Natural killer cell (primary cell): Measurements from ENCODE around the gene ACADSB. TPM values are rescaled to one million over a fixed set of nuclear protein-coding genes. Genes with fewer than 3 reads are reported as not detected.

Experiments
- ATAC-seq, 3 donors: fragments of 150-1000 bp in 2 of 3; fragments of 200-7000 bp in 1 of 3; cut with Tn5 transposase; 1 replicate in 1 of 3; 2 replicates in 2 of 3; pipeline ENCODE4 v1.10.0; 2021; ENCODE audit warnings: mild to moderate bottlenecking in 2 of 3, moderate library complexity in 2 of 3
- DNase-seq, 2 donors: peaks; one replicate each; pipeline versions ENCODE4 v3.0.0 to v3.0.0-alpha.2; 2013 to 2021; ENCODE audit warnings: mixed read lengths in 1 of 2
- H3K27ac ChIP-seq: one replicate; pipeline ENCODE4 v1.5.1; 2013; ENCODE audit warnings: mild to moderate bottlenecking, low read length
- H3K27me3 ChIP-seq: one replicate; pipeline ENCODE4 v1.6.1; 2013; ENCODE audit warnings: low read length; ENCODE audit not compliant: control insufficient read depth, insufficient read depth
- H3K36me3 ChIP-seq: one replicate; pipeline ENCODE4 v1.6.1; 2013; ENCODE audit warnings: low read length; ENCODE audit not compliant: control insufficient read depth, insufficient read depth
- H3K4me1 ChIP-seq: one replicate; pipeline ENCODE4 v1.6.1; 2013; ENCODE audit warnings: low read length; ENCODE audit not compliant: control insufficient read depth, insufficient read depth
- H3K4me3 ChIP-seq: one replicate; pipeline ENCODE4 v1.5.1; 2013; ENCODE audit warnings: low read length
- H3K9me3 ChIP-seq: one replicate; pipeline ENCODE4 v1.6.1; 2013; ENCODE audit warnings: low read length; ENCODE audit not compliant: control insufficient read depth, insufficient read depth
- H3K27ac Mint-ChIP-seq, 2 donors: one replicate each; pipeline ENCODE4 v1.8.0; 2022; ENCODE audit warnings: mild to moderate bottlenecking in 2 of 2, mixed read lengths in 2 of 2, moderate library complexity in 1 of 2
- H3K27me3 Mint-ChIP-seq, 2 donors: one replicate each; pipeline ENCODE4 v1.8.0; 2022; ENCODE audit warnings: low read depth in 2 of 2, mixed read lengths in 2 of 2
- H3K36me3 Mint-ChIP-seq: one replicate; pipeline ENCODE4 v1.8.0; 2022; ENCODE audit warnings: mixed read lengths
- H3K4me1 Mint-ChIP-seq, 2 donors: one replicate each; pipeline ENCODE4 v1.8.0; 2022; ENCODE audit warnings: mixed read lengths in 2 of 2
- H3K4me3 Mint-ChIP-seq: one replicate; pipeline ENCODE4 v1.8.0; 2022; ENCODE audit warnings: mild to moderate bottlenecking, moderate library complexity, mixed read lengths
- H3K9me3 Mint-ChIP-seq, 2 donors: one replicate each; pipeline ENCODE4 v1.8.0; 2022; ENCODE audit warnings: mixed read lengths in 2 of 2
- CTCF ChIP-seq: fragments of 200-600 bp; IDR thresholded peaks from one replicate; pipeline ENCODE4 v1.8.0; 2022; ENCODE audit warnings: antibody characterized with exemption
- WGBS: methylation state at CpG from one replicate; pipeline ENCODE4 v1.1.7; 2013; ENCODE audit warnings: missing lambda C conversion rate; ENCODE audit not compliant: insufficient coverage; 5-methylcytosine and 5-hydroxymethylcytosine counted together
- intact Hi-C: fragments of 100-400 bp; cut with micrococcal nuclease; formaldehyde crosslinking; loops from one replicate; pipeline ENCODE4 v1.14.2; 2022
- total RNA-seq, 4 donors: library from RNA; stranded (reverse); fragments of 120-200 nt in 1 of 4; gene quantifications; one replicate each; pipeline versions ENCODE4 v1.2.3 to v1.2.4, GENCODE V29; 2013 to 2022

Gene ACADSB
- total RNA-seq, 3 donors from 2014 or later (not counting 1 experiment from before 2014, with no cell fraction given) = 20.8 to 27.3 (median 22.4) TPM

GRCh38 chr10:122992031-122992585 lies 16.7 kb upstream of the ACADSB start:
- Histone ChIP-seq H3K36me3 (peaks cover 46% of the 10 kb centered on the region), H3K4me3 (no peak overlapping the region), H3K27ac (no peak overlapping the region), H3K4me1 (no peaks in the 10 kb centered on the region), H3K27me3 (no peaks in the 10 kb centered on the region), H3K9me3 (no peaks in the 10 kb centered on the region)
- intact Hi-C loops = no loop called here
- DNase-seq (no peak), ATAC-seq (no peak)
- Mint-ChIP-seq H3K9me3 (no peaks in the 10 kb centered on the region), H3K4me1 (no peaks in the 10 kb centered on the region), H3K27me3 (no peaks in the 10 kb centered on the region), H3K4me3 (no peak overlapping the region), H3K36me3 (peaks cover under 1% of the 10 kb centered on the region), H3K27ac (no peak overlapping the region)
- TF ChIP-seq CTCF = no peak
- no CpG with 5 or more reads among the region's 1 CpG for WGBS

GRCh38 chr10:122993797-122994336 lies 14.9 kb upstream of the ACADSB start:
- Mint-ChIP-seq H3K4me3 (no peak overlapping the region), H3K9me3 (no peaks in the 10 kb centered on the region), H3K4me1 (peaks cover 6 to 9% of the 10 kb centered on the region in 2 donors), H3K36me3 (no peaks in the 10 kb centered on the region), H3K27ac (no peak overlapping the region), H3K27me3 (no peaks in the 10 kb centered on the region)
- DNase-seq (no peak), ATAC-seq (no peak)
- no peak overlapping the region for H3K4me3 ChIP-seq
- TF ChIP-seq CTCF = no peak
- WGBS = 98% methylated on average over 6 of the region's 6 CpGs
- H3K36me3 ChIP-seq = peaks cover 54% of the 10 kb centered on the region
- H3K4me1 ChIP-seq = no peaks in the 10 kb centered on the region
- no peak overlapping the region for H3K27ac ChIP-seq
- H3K27me3 ChIP-seq = no peaks in the 10 kb centered on the region
- intact Hi-C loops = no loop called here
- H3K9me3 ChIP-seq = no peaks in the 10 kb centered on the region

GRCh38 chr10:122995936-122996335 lies 12.9 kb upstream of the ACADSB start:
- no peak overlapping the region for H3K4me3 ChIP-seq
- 97% methylated on average over 3 of the region's 4 CpGs for WGBS
- Mint-ChIP-seq H3K9me3 (no peaks in the 10 kb centered on the region), H3K4me3 (no peak overlapping the region), H3K36me3 (no peaks in the 10 kb centered on the region), H3K27me3 (no peaks in the 10 kb centered on the region), H3K27ac (peak overlapping the region in 1 of 2 donors; percentile 18), H3K4me1 (peaks cover 26% of the 10 kb centered on the region in 2 donors)
- peaks cover 52% of the 10 kb centered on the region for H3K36me3 ChIP-seq
- ATAC-seq (no peak), DNase-seq (no peak)
- intact Hi-C loops = no loop called here
- H3K27ac ChIP-seq = no peak overlapping the region
- no peaks in the 10 kb centered on the region for H3K4me1 ChIP-seq
- no peaks in the 10 kb centered on the region for H3K27me3 ChIP-seq
- TF ChIP-seq CTCF = no peak
- no peaks in the 10 kb centered on the region for H3K9me3 ChIP-seq

- ATAC-seq (no peak), DNase-seq (no peak)
- Mint-ChIP-seq H3K27me3 (no peaks in the 10 kb centered on the region), H3K27ac (no peak overlapping the region), H3K36me3 (no peaks in the 10 kb centered on the region), H3K4me3 (no peak overlapping the region), H3K9me3 (no peaks in the 10 kb centered on the region), H3K4me1 (peaks cover 34 to 36% of the 10 kb centered on the region in 2 donors)
- Histone ChIP-seq H3K27ac (no peak overlapping the region), H3K9me3 (no peaks in the 10 kb centered on the region), H3K27me3 (no peaks in the 10 kb centered on the region), H3K4me3 (no peak overlapping the region), H3K4me1 (no peaks in the 10 kb centered on the region), H3K36me3 (peaks cover 42% of the 10 kb centered on the region)
- intact Hi-C loops = no loop called here
- no peak for TF ChIP-seq CTCF
- 94% methylated on average over 2 of the region's 3 CpGs for WGBS
These were observed 10.9 kb upstream of the ACADSB start for GRCh38 chr10:122997864-122998263.
